HL-60 (cell line): ENCODE data around the gene LILRB3.
A peak's percentile ranks its signal among the peaks of the same experiment; 100 is the strongest.
"Not testable (repeated sequence)": the region's sequence is repeated elsewhere in the genome, so short reads cannot be mapped to it uniquely, and the experiment has no call there.

ENCODE experiments used
- DNase-seq, 2 experiments: peaks; one replicate each; pipeline ENCODE4 v3.0.0-alpha.2; 2010 to 2020; ENCODE audit warnings: low read depth in 1 of 2, low spot score in 1 of 2
- H3K27ac ChIP-seq: fragments of 250-450 bp; sonication (Bioruptor Pico); replicated peaks from 2 replicates; pipeline ENCODE4 v1.5.1; 2020; ENCODE audit warnings: mild to moderate bottlenecking, moderate library complexity
- H3K27me3 ChIP-seq: fragments of 250-450 bp; sonication (Bioruptor Pico); 2 replicates; pipeline ENCODE4 v1.5.1; 2021; ENCODE audit warnings: mild to moderate bottlenecking, moderate library complexity; ENCODE audit not compliant: insufficient read depth, poor library complexity, severe bottlenecking
- H3K4me3 ChIP-seq: replicated peaks from 2 replicates; pipeline ENCODE4 v1.5.1; 2011; ENCODE audit warnings: mild to moderate bottlenecking, control low read depth, low read length; ENCODE audit not compliant: insufficient read depth
- GABPA ChIP-seq: IDR thresholded peaks from 2 replicates; pipeline ENCODE4 v1.6.1; 2012; ENCODE audit warnings: low read depth
- POLR2AphosphoS5 ChIP-seq: IDR thresholded peaks from 2 replicates; pipeline ENCODE4 v1.6.1; 2012; ENCODE audit warnings: low read depth
- REST ChIP-seq: IDR thresholded peaks from 2 replicates; pipeline ENCODE4 v1.6.1; 2012; ENCODE audit warnings: low read depth; ENCODE audit not compliant: insufficient replicate concordance
- SPI1 ChIP-seq: IDR thresholded peaks from 2 replicates; pipeline ENCODE4 v1.6.1; 2012; ENCODE audit warnings: low read depth, mild to moderate bottlenecking, borderline replicate concordance
- TF ChIP-seq, protein P1 (sequence below): IDR thresholded peaks from one replicate; pipeline ENCODE4 v1.5.1; 2011; ENCODE audit warnings: low read length, control low read depth, inconsistent platforms; ENCODE audit not compliant: insufficient read depth

The LILRB3 gene

GRCh38 chr19:54248016-54248601 lies 25.3 kb upstream of the LILRB3 start:
- H3K4me3 ChIP-seq, result no peak overlapping the region
- DNase-seq, result peak; percentile 24 to 63
- no peak overlapping the region for H3K27ac ChIP-seq
- TF ChIP-seq, protein P1, sequence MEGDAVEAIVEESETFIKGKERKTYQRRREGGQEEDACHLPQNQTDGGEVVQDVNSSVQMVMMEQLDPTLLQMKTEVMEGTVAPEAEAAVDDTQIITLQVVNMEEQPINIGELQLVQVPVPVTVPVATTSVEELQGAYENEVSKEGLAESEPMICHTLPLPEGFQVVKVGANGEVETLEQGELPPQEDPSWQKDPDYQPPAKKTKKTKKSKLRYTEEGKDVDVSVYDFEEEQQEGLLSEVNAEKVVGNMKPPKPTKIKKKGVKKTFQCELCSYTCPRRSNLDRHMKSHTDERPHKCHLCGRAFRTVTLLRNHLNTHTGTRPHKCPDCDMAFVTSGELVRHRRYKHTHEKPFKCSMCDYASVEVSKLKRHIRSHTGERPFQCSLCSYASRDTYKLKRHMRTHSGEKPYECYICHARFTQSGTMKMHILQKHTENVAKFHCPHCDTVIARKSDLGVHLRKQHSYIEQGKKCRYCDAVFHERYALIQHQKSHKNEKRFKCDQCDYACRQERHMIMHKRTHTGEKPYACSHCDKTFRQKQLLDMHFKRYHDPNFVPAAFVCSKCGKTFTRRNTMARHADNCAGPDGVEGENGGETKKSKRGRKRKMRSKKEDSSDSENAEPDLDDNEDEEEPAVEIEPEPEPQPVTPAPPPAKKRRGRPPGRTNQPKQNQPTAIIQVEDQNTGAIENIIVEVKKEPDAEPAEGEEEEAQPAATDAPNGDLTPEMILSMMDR, result no peak
- TF ChIP-seq SPI1, result no peak
- TF ChIP-seq GABPA, result no peak
- no peak for TF ChIP-seq POLR2AphosphoS5
- TF ChIP-seq REST, result no peak
- peaks cover 6% of the 10 kb centered on the region for H3K27me3 ChIP-seq

DNA sequence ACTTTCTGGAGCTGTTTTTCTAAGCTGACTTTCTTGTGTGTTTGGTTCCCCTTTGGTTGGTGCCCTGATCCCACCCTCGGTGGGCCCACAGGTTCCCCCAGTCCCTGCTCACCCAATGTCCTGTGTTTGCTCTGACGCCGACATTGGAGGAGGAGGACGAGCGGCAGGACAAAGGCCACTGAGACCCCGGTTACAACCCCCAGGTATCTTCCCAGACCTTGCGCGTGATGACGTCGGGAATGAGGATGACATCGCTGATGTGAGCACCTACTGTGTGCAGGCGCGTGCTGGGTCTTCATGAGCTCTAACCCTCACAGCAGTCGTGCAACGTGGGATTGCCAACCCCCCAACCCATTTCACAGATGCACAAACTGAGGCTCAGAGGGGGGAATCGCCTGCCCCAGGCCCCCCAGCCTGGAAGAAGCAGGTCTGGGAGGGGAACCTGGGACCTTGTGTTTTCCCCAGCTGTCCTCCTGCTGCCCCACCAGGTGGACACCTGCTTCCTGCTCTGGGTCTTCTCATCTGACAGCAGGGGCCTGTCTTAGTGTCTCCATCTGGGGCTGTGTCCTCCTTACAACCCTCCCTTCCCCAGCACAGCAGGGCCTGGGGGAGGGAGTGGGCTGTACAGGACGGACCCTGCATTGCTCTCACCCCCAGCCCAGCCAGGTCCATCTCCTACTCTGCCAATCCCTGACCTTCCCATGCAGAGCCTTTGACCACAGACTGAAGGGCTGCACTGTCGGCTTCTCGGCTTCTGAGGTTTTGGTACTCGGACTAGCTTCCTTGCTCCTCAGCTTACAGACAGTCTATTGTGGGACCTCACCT lies 24.5 kb upstream of the LILRB3 start:
- peaks cover 3% of the 10 kb centered on the region for H3K27me3 ChIP-seq
- TF ChIP-seq REST (no peak), GABPA (no peak), POLR2AphosphoS5 (no peak), SPI1 (no peak)
- TF ChIP-seq, protein P1, result no peak
- no peak overlapping the region for H3K27ac ChIP-seq
- H3K4me3 ChIP-seq, result no peak overlapping the region
- DNase-seq, result no peak

DNA sequence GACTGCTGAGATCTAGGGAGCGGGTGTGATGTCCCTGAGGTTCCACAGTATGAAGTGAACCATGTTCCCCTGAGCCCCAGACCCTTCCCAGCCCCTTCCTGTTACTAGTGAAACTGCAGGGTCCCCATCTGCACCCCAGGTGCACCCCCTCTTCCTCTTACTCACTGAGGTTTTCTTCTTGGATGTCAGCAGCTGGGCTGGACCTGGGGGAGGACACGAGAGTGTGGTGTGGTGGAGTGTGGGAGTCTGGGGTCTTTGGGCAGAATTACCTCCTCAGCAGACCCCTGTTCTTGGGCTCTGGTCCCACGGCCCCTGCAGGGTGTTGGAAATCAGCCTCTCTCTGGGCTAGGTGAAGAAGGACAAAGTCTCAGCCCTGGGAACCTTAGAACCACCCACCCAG lies 23.1 kb upstream of the LILRB3 start:
- Histone ChIP-seq H3K27me3 (peaks cover 3% of the 10 kb centered on the region), H3K4me3 (no peak overlapping the region), H3K27ac (no peak overlapping the region)
- no peak for TF ChIP-seq REST
- TF ChIP-seq, protein P1, result no peak
- TF ChIP-seq POLR2AphosphoS5, result no peak
- TF ChIP-seq GABPA, result no peak
- no peak for TF ChIP-seq SPI1
- no peak for DNase-seq

DNA sequence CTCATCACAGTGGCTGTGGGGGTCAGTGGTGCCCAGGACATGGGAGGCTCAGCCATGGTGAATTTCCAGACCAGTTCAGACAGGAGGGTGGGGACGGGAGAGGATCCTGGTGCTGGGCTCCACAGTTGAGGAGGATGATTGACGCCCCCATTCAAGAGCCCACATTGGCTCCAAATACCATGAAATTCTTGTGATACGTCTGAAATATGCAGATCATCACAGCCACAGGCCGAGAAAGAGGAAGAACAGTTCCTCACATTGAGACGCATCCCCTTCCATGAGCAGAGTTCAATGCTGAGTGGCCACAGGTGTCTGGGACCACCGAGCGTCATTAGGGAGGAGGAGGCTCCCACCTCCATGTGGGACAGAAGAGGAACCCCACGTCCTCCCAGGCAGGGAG lies 21.0 kb upstream of the LILRB3 start:
- peak in 1 of 2 experiments; percentile 23 for DNase-seq
- H3K27me3 ChIP-seq, result not testable (repeated sequence)

More for the DNA sequence above, 21.0 kb upstream of the LILRB3 start:
- not testable (repeated sequence) for H3K4me3 ChIP-seq, H3K27ac ChIP-seq
